Mesangial cell (primary cell): ENCODE measurements around the gene ADAT3. TPM values are rescaled to one million over a fixed set of nuclear protein-coding genes. Genes with fewer than 3 reads are reported as not detected.

Experiments used
- total RNA-seq: library from RNA; depleted of rRNA; stranded (reverse); fragments of >200 nt; gene quantifications from 2 replicates; pipeline ENCODE4 v1.2.3, GENCODE V29; 2015

Gene ADAT3
- 7.0 and 8.6 TPM in 2 replicates for total RNA-seq

DNA sequence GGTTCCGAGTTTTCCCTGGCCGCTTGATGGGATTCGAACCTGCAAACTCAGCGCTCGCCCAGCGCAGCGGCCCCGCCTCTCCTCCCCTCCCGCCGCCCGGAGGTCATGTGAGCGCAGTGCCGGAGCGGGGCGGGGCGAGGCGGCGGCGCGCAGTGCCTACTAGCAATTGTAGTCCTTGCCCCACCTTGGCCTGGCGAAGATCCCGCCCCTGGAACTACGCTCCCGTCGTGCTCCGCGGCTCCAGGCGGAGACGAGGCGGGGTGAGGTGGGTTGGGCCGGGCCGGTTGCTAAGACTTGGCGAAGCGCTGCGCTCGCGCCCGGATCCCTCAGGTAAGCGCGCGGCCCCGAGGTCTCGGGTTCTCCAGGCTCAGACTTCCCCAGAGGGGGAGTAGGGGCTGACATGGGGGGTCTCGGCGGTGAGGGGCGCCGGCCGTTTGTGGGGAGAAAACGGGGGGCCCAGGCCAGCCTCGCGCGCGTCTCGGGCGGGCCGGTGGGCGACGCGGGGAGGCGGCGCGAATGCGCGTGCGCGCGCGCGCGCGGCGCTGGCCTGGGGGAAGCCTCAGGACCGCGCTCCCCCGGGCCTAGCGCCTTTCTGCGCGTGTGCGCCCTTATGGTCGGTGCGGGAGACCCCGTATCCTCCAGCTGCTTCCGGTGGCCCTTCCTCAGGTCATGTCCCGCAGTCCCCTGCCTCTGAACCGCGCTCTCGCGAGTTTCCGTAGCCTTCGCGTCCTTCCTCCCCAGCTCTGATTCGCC is at the start of gene ADAT3, which contains the start of gene SCAMP4:
TSS of gene ADAT3 (plus strand) at position 290 of the 753 bp plus-strand sequence. CDS start 6,649 bp downstream, outside the sequence.
TSS of gene SCAMP4 (plus strand) at position 290 of the 753 bp plus-strand sequence. CDS start 9,621 bp downstream, outside the sequence.

DNA sequence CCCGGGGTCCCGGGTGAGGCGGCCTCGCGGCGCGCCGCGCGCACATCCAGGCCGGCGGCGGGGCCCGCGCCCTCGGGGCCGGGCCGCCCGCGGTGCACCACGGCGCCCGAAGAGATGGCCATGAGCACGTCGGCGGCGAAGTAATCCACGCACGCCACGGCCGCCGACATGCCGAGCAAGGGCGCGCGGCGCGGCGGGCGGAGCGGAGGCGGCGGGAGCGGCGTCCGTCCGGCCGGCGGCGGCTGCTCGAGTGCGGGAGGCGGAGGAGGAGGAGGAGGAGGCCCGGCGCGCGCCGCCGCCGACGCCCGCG is 41.9 kb upstream of the ADAT3 start, which contains the start of gene KLF16:
TSS of gene KLF16 (minus strand) at position 252 of the 310 bp plus-strand sequence. CDS start at position 170, 82 bp downstream.

DNA sequence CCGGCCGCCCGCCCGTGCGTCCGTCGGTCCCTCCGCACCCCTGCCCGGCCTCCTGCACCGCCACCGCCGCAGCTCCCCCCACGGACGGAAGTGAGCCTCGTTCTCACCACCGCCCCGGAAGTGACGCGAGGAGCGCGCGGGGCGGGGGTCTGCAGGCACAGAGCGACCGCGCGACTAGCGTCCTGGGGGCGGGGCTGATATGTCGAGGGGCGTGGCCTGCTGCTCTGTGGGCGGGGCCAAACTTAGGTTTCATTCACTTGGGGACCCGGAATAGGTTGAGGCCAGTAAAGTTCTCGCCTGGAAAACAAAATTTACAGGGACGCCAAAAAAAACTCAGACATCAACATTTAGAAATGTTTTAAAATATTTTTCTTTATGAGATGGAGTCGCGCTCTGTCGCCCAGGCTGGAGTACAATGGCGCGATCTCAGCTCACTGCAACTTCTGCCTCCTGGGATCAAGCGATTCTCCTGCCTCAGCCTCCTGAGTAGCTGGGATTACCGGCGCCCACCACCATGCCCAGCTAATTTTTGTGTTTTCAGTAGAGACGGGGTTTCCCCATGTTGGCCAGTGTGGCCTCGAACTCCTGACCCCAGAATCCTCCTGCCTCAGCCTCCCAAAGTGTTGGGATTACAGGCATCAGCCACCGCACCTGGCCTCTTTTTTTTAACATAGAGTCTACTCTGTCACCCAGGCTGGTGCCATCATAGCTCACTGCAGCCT is 19.6 kb upstream of the ADAT3 start, which contains the start of gene ABHD17A:
TSS of gene ABHD17A (minus strand) at position 99 of the 722 bp plus-strand sequence. CDS start 3,930 bp downstream, outside the sequence.

DNA sequence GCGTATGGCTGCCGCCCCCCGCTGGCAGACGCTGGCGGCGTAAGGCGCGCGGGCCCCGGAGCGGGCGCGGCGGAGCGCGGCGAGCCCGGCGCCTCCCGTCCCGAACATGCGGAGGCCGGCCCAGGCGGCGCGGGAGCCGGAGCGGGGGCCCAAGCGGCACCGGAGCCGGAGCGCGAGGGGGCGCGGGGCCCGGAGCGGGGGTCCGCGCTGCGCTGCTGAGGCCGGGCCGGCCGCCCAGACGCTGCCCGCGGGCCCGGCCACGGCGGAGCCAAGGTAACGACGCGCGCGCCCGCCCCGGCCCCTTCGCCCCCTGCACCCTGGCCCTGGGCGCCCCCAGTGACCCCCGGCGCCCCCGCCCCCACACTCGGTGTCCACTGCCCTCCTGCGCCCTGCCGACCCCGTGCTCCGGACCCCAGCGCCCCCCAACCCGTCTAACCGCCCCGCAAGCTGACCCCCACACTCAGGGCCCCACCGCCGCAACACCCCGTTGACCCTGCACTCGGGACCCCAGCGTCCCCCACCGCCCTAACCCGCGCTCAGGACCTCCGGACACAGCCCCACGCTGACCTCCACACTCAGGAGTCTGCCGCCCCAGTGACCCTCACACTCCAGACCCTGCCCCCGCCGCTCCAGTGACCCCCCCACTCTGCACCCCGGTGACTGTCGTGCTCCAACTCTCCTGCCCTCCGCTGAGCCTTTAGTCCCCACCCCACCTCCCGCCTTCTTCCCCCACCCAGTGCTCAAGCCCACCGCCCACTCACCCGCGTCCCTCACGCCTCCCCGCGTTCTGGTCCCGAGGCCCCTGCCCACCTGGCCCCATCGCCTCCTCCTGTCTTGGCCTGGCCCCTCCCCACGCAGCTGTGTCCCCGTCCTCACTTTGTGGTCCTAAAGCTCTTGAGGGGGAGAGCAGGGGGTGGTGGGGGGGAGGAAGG is 36.2 kb downstream of the ADAT3 start, which contains the start of gene CSNK1G2:
TSS of gene CSNK1G2 (plus strand) at position 27 of the 932 bp plus-strand sequence. CDS start 28,601 bp downstream, outside the sequence.

Other genes with a start within 250 kb of the ADAT3 start
- gene ONECUT3, start 151.9 kb upstream of the ADAT3 start, total RNA-seq: not detected in 2 replicates
- gene ATP8B3, start 93.1 kb upstream of the ADAT3 start, total RNA-seq: 5.4 and 5.6 TPM in 2 replicates
- gene REXO1, start 56.9 kb upstream of the ADAT3 start, total RNA-seq: 23.6 and 41.8 TPM in 2 replicates
- gene KLF16, start 41.8 kb upstream of the ADAT3 start, total RNA-seq: 22.5 and 35.2 TPM in 2 replicates
- gene ABHD17A, start 19.9 kb upstream of the ADAT3 start, total RNA-seq: 104 and 115 TPM in 2 replicates
- gene SCAMP4, start within 50 bp of the ADAT3 start, total RNA-seq: 103 and 128 TPM in 2 replicates
- 94.3 and 97.7 TPM in 2 replicates for gene CSNK1G2, start 35.8 kb downstream of the ADAT3 start, total RNA-seq
- gene BTBD2, start 110.3 kb downstream of the ADAT3 start, total RNA-seq: 75.8 and 189 TPM in 2 replicates
- 93.0 and 188 TPM in 2 replicates for gene MKNK2, start 145.8 kb downstream of the ADAT3 start, total RNA-seq
- gene MOB3A, start 190.9 kb downstream of the ADAT3 start, total RNA-seq: 48.3 and 50.0 TPM in 2 replicates
- 2.1 and 4.1 TPM in 2 replicates for gene IZUMO4, start 191.5 kb downstream of the ADAT3 start, total RNA-seq
- 120 and 148 TPM in 2 replicates for gene AP3D1, start 246.2 kb downstream of the ADAT3 start, total RNA-seq